MM.1S (cell line): ENCODE results near the gene GNAQ.

Experiments used
- DNase-seq: peaks from one replicate; pipeline ENCODE4 v3.0.0-alpha.2; 2015
- H2AFZ ChIP-seq: fragments of 300-600 bp; sonication (generic); 2 replicates; pipeline ENCODE4 v1.6.0; 2016; ENCODE audit warnings: antibody characterized with exemption, low read length
- H3F3A ChIP-seq: fragments of 300-600 bp; sonication (generic); 2 replicates; pipeline ENCODE4 v1.6.1; 2016; ENCODE audit warnings: mild to moderate bottlenecking, antibody characterized with exemption, low read length, moderate library complexity, mixed read lengths; ENCODE audit not compliant: insufficient read depth
- H3K27ac ChIP-seq: fragments of 300-600 bp; sonication (generic); 2 replicates; pipeline ENCODE4 v1.5.1; 2016; ENCODE audit warnings: mild to moderate bottlenecking, low read length
- H3K27me3 ChIP-seq: fragments of 300-600 bp; sonication (generic); replicated peaks from 2 replicates; pipeline ENCODE4 v1.6.0; 2016; ENCODE audit warnings: low read length; ENCODE audit not compliant: insufficient read depth
- H3K36me3 ChIP-seq: fragments of 300-600 bp; sonication (generic); replicated peaks from 2 replicates; pipeline ENCODE4 v1.6.1; 2016; ENCODE audit warnings: mild to moderate bottlenecking, low read length, mixed read lengths; ENCODE audit not compliant: insufficient read depth
- H3K4me1 ChIP-seq: fragments of 300-600 bp; sonication (generic); 2 replicates; pipeline ENCODE4 v1.6.1; 2016; ENCODE audit warnings: low read length, mixed read lengths
- H3K4me2 ChIP-seq: fragments of 300-600 bp; sonication (generic); 2 replicates; pipeline ENCODE4 v1.6.0; 2016; ENCODE audit warnings: low read depth, low read length
- H3K4me3 ChIP-seq: fragments of 300-600 bp; sonication (generic); 2 replicates; pipeline ENCODE4 v1.5.1; 2016; ENCODE audit warnings: low read length, mixed read lengths
- H3K79me2 ChIP-seq: fragments of 300-600 bp; sonication (generic); 2 replicates; pipeline ENCODE4 v1.6.1; 2016; ENCODE audit warnings: mixed run types, low read length, mixed read lengths
- H3K9ac ChIP-seq: fragments of 300-600 bp; sonication (generic); 2 replicates; pipeline ENCODE4 v1.6.1; 2016; ENCODE audit warnings: low read length, mixed read lengths
- H3K9me2 ChIP-seq: fragments of 300-600 bp; sonication (generic); replicated peaks from 2 replicates; pipeline ENCODE4 v1.6.1; 2016; ENCODE audit warnings: mild to moderate bottlenecking, low read length, mixed read lengths; ENCODE audit not compliant: insufficient read depth
- H3K9me3 ChIP-seq: fragments of 300-600 bp; sonication (generic); replicated peaks from 2 replicates; pipeline ENCODE4 v1.6.1; 2016; ENCODE audit warnings: mild to moderate bottlenecking, low read length, mixed read lengths; ENCODE audit not compliant: insufficient read depth
- H4K20me1 ChIP-seq: fragments of 300-600 bp; sonication (generic); 2 replicates; pipeline ENCODE4 v1.6.1; 2016; ENCODE audit warnings: mild to moderate bottlenecking, low read length, moderate library complexity, mixed read lengths; ENCODE audit not compliant: insufficient read depth
- EZH2 ChIP-seq: fragments of 300-600 bp; sonication (generic); optimal IDR thresholded peaks from 2 replicates; pipeline ENCODE3; 2017; ENCODE audit warnings: low read depth, mild to moderate bottlenecking, antibody characterized with exemption, low read length, mixed read lengths
- EZH2phosphoT487 ChIP-seq: fragments of 300-600 bp; sonication (generic); IDR thresholded peaks from 2 replicates; pipeline ENCODE4 v1.6.1; 2018; ENCODE audit warnings: antibody characterized with exemption, low read length
- TF ChIP-seq, protein P1 (sequence below): fragments of 300-600 bp; sonication (generic); IDR thresholded peaks from 2 replicates; pipeline ENCODE4 v1.5.1; 2016; ENCODE audit warnings: antibody characterized with exemption, low read length, mixed read lengths

The GNAQ gene

DNA sequence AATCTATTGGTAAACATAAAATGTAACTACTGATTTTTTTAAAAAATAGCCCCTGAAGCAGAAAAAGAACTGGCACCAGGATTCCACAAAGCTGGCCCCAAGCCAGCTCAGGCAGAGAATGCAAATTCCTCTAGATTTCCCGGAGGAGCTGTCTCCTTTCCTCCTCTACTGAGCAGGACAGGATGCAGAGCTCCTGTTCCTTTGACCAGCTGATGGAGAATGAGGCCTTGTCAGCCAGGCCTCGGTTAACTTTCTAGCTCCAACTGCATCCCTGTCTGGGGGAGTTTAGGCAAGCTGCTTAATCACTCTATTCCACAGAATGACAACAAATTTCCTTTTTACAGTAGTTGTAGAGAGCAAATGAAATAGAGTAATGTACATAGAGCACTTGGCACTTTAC is 155.5 kb downstream of the GNAQ start:
- no peaks in the 10 kb centered on the region for H3K9me3 ChIP-seq
- no peaks in the 10 kb centered on the region for H3K79me2 ChIP-seq
- no peaks in the 10 kb centered on the region for H3K36me3 ChIP-seq
- no peaks in the 10 kb centered on the region for H4K20me1 ChIP-seq
- no peaks in the 10 kb centered on the region for H3K4me1 ChIP-seq
- no peak for DNase-seq
- H3K9me2 ChIP-seq: no peaks in the 10 kb centered on the region
- H3K27me3 ChIP-seq: no peaks in the 10 kb centered on the region
- H3K9ac ChIP-seq: no peak overlapping the region
- no peaks in the 10 kb centered on the region for H3F3A ChIP-seq
- no peak overlapping the region for H3K27ac ChIP-seq
- H3K4me2 ChIP-seq: no peak overlapping the region
- no peak overlapping the region for H3K4me3 ChIP-seq
- TF ChIP-seq EZH2: no peak
- TF ChIP-seq, protein P1, sequence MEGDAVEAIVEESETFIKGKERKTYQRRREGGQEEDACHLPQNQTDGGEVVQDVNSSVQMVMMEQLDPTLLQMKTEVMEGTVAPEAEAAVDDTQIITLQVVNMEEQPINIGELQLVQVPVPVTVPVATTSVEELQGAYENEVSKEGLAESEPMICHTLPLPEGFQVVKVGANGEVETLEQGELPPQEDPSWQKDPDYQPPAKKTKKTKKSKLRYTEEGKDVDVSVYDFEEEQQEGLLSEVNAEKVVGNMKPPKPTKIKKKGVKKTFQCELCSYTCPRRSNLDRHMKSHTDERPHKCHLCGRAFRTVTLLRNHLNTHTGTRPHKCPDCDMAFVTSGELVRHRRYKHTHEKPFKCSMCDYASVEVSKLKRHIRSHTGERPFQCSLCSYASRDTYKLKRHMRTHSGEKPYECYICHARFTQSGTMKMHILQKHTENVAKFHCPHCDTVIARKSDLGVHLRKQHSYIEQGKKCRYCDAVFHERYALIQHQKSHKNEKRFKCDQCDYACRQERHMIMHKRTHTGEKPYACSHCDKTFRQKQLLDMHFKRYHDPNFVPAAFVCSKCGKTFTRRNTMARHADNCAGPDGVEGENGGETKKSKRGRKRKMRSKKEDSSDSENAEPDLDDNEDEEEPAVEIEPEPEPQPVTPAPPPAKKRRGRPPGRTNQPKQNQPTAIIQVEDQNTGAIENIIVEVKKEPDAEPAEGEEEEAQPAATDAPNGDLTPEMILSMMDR: no peak
- no peak for TF ChIP-seq EZH2phosphoT487
- H2AFZ ChIP-seq: no peak overlapping the region

DNA sequence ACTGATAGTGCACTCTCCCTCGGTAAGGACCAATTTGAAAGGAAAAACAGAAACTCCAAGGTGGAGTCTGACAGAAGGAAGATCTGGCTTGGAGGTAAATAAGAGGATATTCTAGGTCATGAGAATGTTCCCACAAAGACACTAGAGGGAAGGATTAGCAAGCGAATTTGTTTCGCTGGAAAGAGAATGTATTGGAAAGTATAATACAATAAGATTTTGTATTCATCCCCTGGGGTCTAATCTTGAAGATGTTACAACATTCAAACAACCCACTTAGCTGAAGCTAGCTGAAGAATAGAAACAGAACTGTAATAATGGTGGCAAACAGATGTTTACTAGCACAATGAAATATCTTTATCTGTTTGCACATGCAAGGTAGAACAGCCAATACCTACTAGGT is 158.7 kb downstream of the GNAQ start:
- H3F3A ChIP-seq: no peaks in the 10 kb centered on the region
- no peak overlapping the region for H2AFZ ChIP-seq
- TF ChIP-seq EZH2phosphoT487 (no peak), EZH2 (no peak)
- TF ChIP-seq, protein P1: no peak
- DNase-seq: no peak
- no peak overlapping the region for H3K4me3 ChIP-seq
- no peaks in the 10 kb centered on the region for H3K36me3 ChIP-seq
- H3K9ac ChIP-seq: no peak overlapping the region
- no peak overlapping the region for H3K27ac ChIP-seq
- no peaks in the 10 kb centered on the region for H3K9me3 ChIP-seq
- no peaks in the 10 kb centered on the region for H3K27me3 ChIP-seq
- no peaks in the 10 kb centered on the region for H3K4me1 ChIP-seq
- H4K20me1 ChIP-seq: no peaks in the 10 kb centered on the region
- no peak overlapping the region for H3K4me2 ChIP-seq
- no peaks in the 10 kb centered on the region for H3K79me2 ChIP-seq
- H3K9me2 ChIP-seq: no peaks in the 10 kb centered on the region

DNA sequence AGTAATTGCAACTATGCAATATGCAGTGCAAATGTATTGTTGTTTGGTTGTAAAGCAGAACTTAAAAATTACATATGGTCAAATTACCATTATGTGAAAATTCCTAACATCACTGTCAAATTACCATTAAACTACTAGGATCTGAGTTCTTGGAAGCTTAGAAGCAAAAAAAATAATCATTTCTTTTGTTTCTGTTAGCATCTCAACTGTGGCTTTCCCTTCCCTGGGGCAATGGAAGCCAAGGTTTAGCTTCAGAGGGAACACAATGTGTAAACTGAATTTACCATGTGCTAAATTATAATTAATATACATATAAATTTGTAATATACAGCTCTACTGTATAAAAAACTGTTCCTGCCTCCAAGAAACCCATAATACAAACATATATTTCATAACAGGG is 159.4 kb downstream of the GNAQ start:
- H3K27ac ChIP-seq: no peak overlapping the region
- no peaks in the 10 kb centered on the region for H3K9me2 ChIP-seq
- H3K9ac ChIP-seq: no peak overlapping the region
- no peaks in the 10 kb centered on the region for H3K79me2 ChIP-seq
- no peak for DNase-seq
- H3K27me3 ChIP-seq: no peaks in the 10 kb centered on the region
- H3K4me2 ChIP-seq: no peak overlapping the region
- TF ChIP-seq EZH2 (no peak), EZH2phosphoT487 (no peak)
- TF ChIP-seq, protein P1: no peak
- H3K36me3 ChIP-seq: no peaks in the 10 kb centered on the region
- H3K4me3 ChIP-seq: no peak overlapping the region
- no peaks in the 10 kb centered on the region for H3K4me1 ChIP-seq
- no peaks in the 10 kb centered on the region for H3K9me3 ChIP-seq
- H2AFZ ChIP-seq: no peak overlapping the region
- no peaks in the 10 kb centered on the region for H4K20me1 ChIP-seq
- no peaks in the 10 kb centered on the region for H3F3A ChIP-seq
